LNCAP (cell line): ENCODE results near the gene NSUN3.

Experiments used
- CTCF ChIP-seq: fragments of 450-650 bp; IDR thresholded peaks from 2 replicates; pipeline ENCODE4 v1.5.1; 2017; ENCODE audit warnings: mild to moderate bottlenecking

Gene NSUN3

GRCh38 chr3:94146455-94146854, 83.6 kb downstream of the NSUN3 start:
- no peak for TF ChIP-seq CTCF

GRCh38 chr3:94147012-94147411, 84.2 kb downstream of the NSUN3 start:
- no peak for TF ChIP-seq CTCF

- TF ChIP-seq CTCF = no peak
These were observed 87.3 kb downstream of the NSUN3 start for GRCh38 chr3:94150113-94150512.

- TF ChIP-seq CTCF = no peak
These were observed 93.8 kb downstream of the NSUN3 start for GRCh38 chr3:94156626-94157025.

- TF ChIP-seq CTCF = no peak
These were observed 95.7 kb downstream of the NSUN3 start for GRCh38 chr3:94158512-94158911.

- no peak for TF ChIP-seq CTCF
These were observed 96.4 kb downstream of the NSUN3 start for GRCh38 chr3:94159062-94159828.

- TF ChIP-seq CTCF = no peak
These were observed 99.8 kb downstream of the NSUN3 start for GRCh38 chr3:94162700-94163099.

GRCh38 chr3:94167346-94167745, 104.5 kb downstream of the NSUN3 start:
- TF ChIP-seq CTCF = no peak
